Mesendoderm (in vitro differentiated cells): ENCODE measurements around the gene TMEM117.

ENCODE experiments used
- DNase-seq: peaks from one replicate; pipeline ENCODE4 v3.0.0; 2013
- H2AK5ac ChIP-seq: 2 replicates; pipeline ENCODE4 v1.6.1; 2013; ENCODE audit warnings: low read length, inconsistent platforms
- H2BK120ac ChIP-seq: 2 replicates; pipeline ENCODE4 v1.6.1; 2013; ENCODE audit warnings: low read depth, mild to moderate bottlenecking, low read length, moderate library complexity, mixed read lengths
- H2BK15ac ChIP-seq: replicated peaks from 2 replicates; pipeline ENCODE4 v1.6.1; 2013; ENCODE audit warnings: low read depth, mild to moderate bottlenecking, moderate library complexity
- H2BK5ac ChIP-seq: 2 replicates; pipeline ENCODE4 v1.6.1; 2013; ENCODE audit warnings: low read length, inconsistent platforms
- H3K18ac ChIP-seq: 2 replicates; pipeline ENCODE4 v1.6.1; 2013; ENCODE audit warnings: mild to moderate bottlenecking, low read length, mixed read lengths
- H3K23ac ChIP-seq: one replicate; pipeline ENCODE4 v1.6.1; 2013; ENCODE audit warnings: low read length
- H3K27ac ChIP-seq: 2 replicates; pipeline ENCODE4 v1.5.1; 2013; ENCODE audit warnings: low read depth, mild to moderate bottlenecking, inconsistent platforms, low read length, moderate library complexity
- H3K27me3 ChIP-seq: 2 replicates; pipeline ENCODE4 v1.6.1; 2013; ENCODE audit warnings: low read length, control low read depth, mild to moderate bottlenecking, inconsistent platforms; ENCODE audit not compliant: insufficient read depth, poor library complexity
- H3K36me3 ChIP-seq: 2 replicates; pipeline ENCODE4 v1.6.1; 2013; ENCODE audit warnings: low read length, inconsistent platforms; ENCODE audit not compliant: control insufficient read depth, insufficient read depth
- H3K4ac ChIP-seq: one replicate; pipeline ENCODE4 v1.6.1; 2013; ENCODE audit warnings: low read depth, mild to moderate bottlenecking, low read length, moderate library complexity
- H3K4me1 ChIP-seq: 2 replicates; pipeline ENCODE4 v1.6.1; 2013; ENCODE audit warnings: low read depth, low read length, inconsistent platforms; ENCODE audit not compliant: control insufficient read depth
- H3K4me2 ChIP-seq: 2 replicates; pipeline ENCODE4 v1.6.1; 2013; ENCODE audit warnings: low read length
- H3K4me3 ChIP-seq: 2 replicates; pipeline ENCODE4 v1.5.1; 2013; ENCODE audit warnings: mild to moderate bottlenecking, low read length
- H3K56ac ChIP-seq: one replicate; pipeline ENCODE4 v1.6.1; 2013; ENCODE audit warnings: low read length
- H3K79me1 ChIP-seq: 2 replicates; pipeline ENCODE4 v1.6.1; 2013; ENCODE audit warnings: low read length, inconsistent platforms
- H3K79me2 ChIP-seq: 2 replicates; pipeline ENCODE4 v1.6.1; 2013; ENCODE audit warnings: mild to moderate bottlenecking, low read length; ENCODE audit not compliant: control insufficient read depth, insufficient read depth
- H3K9ac ChIP-seq: 2 replicates; pipeline ENCODE4 v1.6.1; 2013; ENCODE audit warnings: low read length, inconsistent platforms
- H4K5ac ChIP-seq: one replicate; pipeline ENCODE4 v1.6.1; 2013; ENCODE audit warnings: low read length
- H4K8ac ChIP-seq: one replicate; pipeline ENCODE4 v1.6.1; 2013; ENCODE audit warnings: low read depth, mild to moderate bottlenecking, control low read depth, low read length, moderate library complexity
- WGBS: extraction: QIAGEN DNeasy Blood & Tissue Kit; methylation state at CpG from one replicate; pipeline ENCODE4 v1.1.7; 2013; ENCODE audit warnings: low lambda C conversion rate, missing lambda C conversion rate; ENCODE audit not compliant: insufficient coverage; ENCODE audit errors: extremely low coverage; 5-methylcytosine and 5-hydroxymethylcytosine counted together

TMEM117 gene

DNA sequence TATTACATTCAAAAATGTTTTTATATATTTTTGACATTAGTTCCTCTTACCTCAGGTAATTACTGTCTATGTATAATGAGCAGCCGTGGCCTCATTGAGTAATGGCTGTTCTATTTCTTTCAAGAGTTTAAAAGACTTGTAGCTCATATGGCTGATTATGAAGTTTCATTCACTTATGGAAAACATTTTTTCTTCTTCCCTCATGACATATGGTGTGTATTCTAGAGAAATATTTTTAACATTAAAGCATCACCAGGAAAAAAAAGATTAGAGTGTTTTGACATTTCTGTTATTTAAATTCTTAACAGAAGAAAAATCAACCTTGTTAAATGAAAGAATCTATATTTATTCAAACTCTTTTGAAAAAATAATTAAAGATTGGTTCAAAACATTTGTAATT is 422.4 kb downstream of the TMEM117 start:
- DNase-seq, result no peak
- H3K79me1 ChIP-seq, result no peaks in the 10 kb centered on the region
- H4K5ac ChIP-seq, result no peak overlapping the region
- H3K27ac ChIP-seq, result no peak overlapping the region
- no CpG with 5 or more reads among the region's 1 CpG for whole genome bisulfite sequencing
- H3K79me2 ChIP-seq, result no peaks in the 10 kb centered on the region
- H3K4ac ChIP-seq, result no peak overlapping the region
- no peak overlapping the region for H3K56ac ChIP-seq
- H3K27me3 ChIP-seq, result no peaks in the 10 kb centered on the region
- no peak overlapping the region for H2BK5ac ChIP-seq
- H3K4me1 ChIP-seq, result no peaks in the 10 kb centered on the region
- H3K23ac ChIP-seq, result no peak overlapping the region
- H4K8ac ChIP-seq, result no peak overlapping the region
- no peak overlapping the region for H2BK15ac ChIP-seq
- no peak overlapping the region for H3K9ac ChIP-seq
- H3K4me3 ChIP-seq, result no peak overlapping the region
- no peak overlapping the region for H3K18ac ChIP-seq
- H2BK120ac ChIP-seq, result no peak overlapping the region
- no peak overlapping the region for H3K4me2 ChIP-seq
- no peak overlapping the region for H2AK5ac ChIP-seq
- H3K36me3 ChIP-seq, result no peaks in the 10 kb centered on the region

- H3K36me3 ChIP-seq, result no peaks in the 10 kb centered on the region
- H3K27me3 ChIP-seq, result no peaks in the 10 kb centered on the region
- H3K4me1 ChIP-seq, result no peaks in the 10 kb centered on the region
- no peak overlapping the region for H3K4ac ChIP-seq
- no peak overlapping the region for H3K4me2 ChIP-seq
- H4K8ac ChIP-seq, result no peak overlapping the region
- no peak overlapping the region for H3K9ac ChIP-seq
- H2BK5ac ChIP-seq, result no peak overlapping the region
- no peak overlapping the region for H3K4me3 ChIP-seq
- H4K5ac ChIP-seq, result no peak overlapping the region
- no peak overlapping the region for H3K23ac ChIP-seq
- no peak overlapping the region for H2BK120ac ChIP-seq
- H3K27ac ChIP-seq, result no peak overlapping the region
- no peak overlapping the region for H3K56ac ChIP-seq
- no peak overlapping the region for H2AK5ac ChIP-seq
- H3K79me2 ChIP-seq, result no peaks in the 10 kb centered on the region
- DNase-seq, result no peak
- no peak overlapping the region for H2BK15ac ChIP-seq
- no peaks in the 10 kb centered on the region for H3K79me1 ChIP-seq
- H3K18ac ChIP-seq, result no peak overlapping the region
- WGBS, result 100% methylated on average over 2 of the region's 6 CpGs
Observed at GRCh38 chr12:44259890-44260289, 424.0 kb downstream of the TMEM117 start.

DNA sequence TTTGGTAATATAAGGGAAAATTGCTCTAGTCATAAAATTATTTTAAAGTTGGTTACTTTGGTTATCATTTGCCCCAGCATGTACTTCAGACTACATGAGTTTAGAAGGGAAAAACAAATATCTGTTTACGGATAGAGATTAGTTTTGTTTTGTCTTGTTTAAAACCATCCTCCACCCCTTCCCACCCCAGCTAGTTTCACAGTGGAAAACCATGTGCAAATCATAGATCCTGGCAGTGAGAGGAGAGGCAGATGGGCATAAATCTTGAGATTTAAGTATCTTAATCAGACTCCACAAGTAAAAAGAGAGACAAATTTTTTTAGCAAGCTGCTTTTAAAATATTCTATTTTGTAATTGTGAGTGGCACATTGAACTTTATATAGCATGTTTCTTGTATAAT is 424.7 kb downstream of the TMEM117 start:
- no peaks in the 10 kb centered on the region for H3K79me2 ChIP-seq
- no peak overlapping the region for H2BK15ac ChIP-seq
- H2BK120ac ChIP-seq, result no peak overlapping the region
- H2BK5ac ChIP-seq, result no peak overlapping the region
- H3K18ac ChIP-seq, result no peak overlapping the region
- H3K4me2 ChIP-seq, result no peak overlapping the region
- no CpG with 5 or more reads among the region's 1 CpG for whole genome bisulfite sequencing
- no peaks in the 10 kb centered on the region for H3K36me3 ChIP-seq
- no peak for DNase-seq
- H2AK5ac ChIP-seq, result no peak overlapping the region
- no peaks in the 10 kb centered on the region for H3K79me1 ChIP-seq
- H3K56ac ChIP-seq, result no peak overlapping the region
- H4K8ac ChIP-seq, result no peak overlapping the region
- no peak overlapping the region for H3K23ac ChIP-seq
- H3K4ac ChIP-seq, result no peak overlapping the region
- H3K27me3 ChIP-seq, result no peaks in the 10 kb centered on the region
- H4K5ac ChIP-seq, result no peak overlapping the region
- no peak overlapping the region for H3K9ac ChIP-seq
- H3K4me1 ChIP-seq, result no peaks in the 10 kb centered on the region
- no peak overlapping the region for H3K4me3 ChIP-seq
- H3K27ac ChIP-seq, result no peak overlapping the region

GRCh38 chr12:44285321-44285960 is 449.6 kb downstream of the TMEM117 start:
- H3K56ac ChIP-seq, result no peak overlapping the region
- no peaks in the 10 kb centered on the region for H3K36me3 ChIP-seq
- H4K5ac ChIP-seq, result no peak overlapping the region
- H2BK15ac ChIP-seq, result no peak overlapping the region
- no peak for DNase-seq
- no peak overlapping the region for H2BK120ac ChIP-seq
- WGBS, result no CpG with 5 or more reads among the region's 3 CpGs
- H3K4ac ChIP-seq, result no peak overlapping the region
- H3K18ac ChIP-seq, result no peak overlapping the region
- H2BK5ac ChIP-seq, result no peak overlapping the region
- no peak overlapping the region for H3K4me2 ChIP-seq
- no peak overlapping the region for H2AK5ac ChIP-seq
- no peak overlapping the region for H3K23ac ChIP-seq
- H3K79me2 ChIP-seq, result no peaks in the 10 kb centered on the region
- H4K8ac ChIP-seq, result no peak overlapping the region
- H3K4me3 ChIP-seq, result no peak overlapping the region
- no peak overlapping the region for H3K27ac ChIP-seq
- no peaks in the 10 kb centered on the region for H3K27me3 ChIP-seq
- no peak overlapping the region for H3K9ac ChIP-seq
- H3K79me1 ChIP-seq, result no peaks in the 10 kb centered on the region
- H3K4me1 ChIP-seq, result no peaks in the 10 kb centered on the region

DNA sequence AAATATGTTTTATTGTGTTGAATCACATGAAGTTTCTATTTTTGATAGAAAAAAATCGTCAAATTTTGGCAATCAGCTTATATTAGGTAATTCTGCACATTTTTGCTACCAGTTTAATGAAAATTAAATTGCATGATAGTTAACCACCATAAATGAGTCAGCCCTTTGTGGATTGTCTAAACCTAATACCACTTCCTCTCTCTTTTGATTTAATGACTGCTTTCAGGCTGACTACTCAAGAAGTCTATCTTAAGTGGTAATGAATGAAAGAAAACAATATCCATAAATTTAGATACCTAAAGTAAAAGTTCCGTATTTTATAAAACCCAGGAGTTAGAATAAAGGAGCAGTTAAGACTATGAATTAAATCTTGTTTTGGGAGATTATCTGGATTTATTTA is 450.5 kb downstream of the TMEM117 start:
- H4K5ac ChIP-seq, result no peak overlapping the region
- no peak overlapping the region for H3K4ac ChIP-seq
- no peak overlapping the region for H3K23ac ChIP-seq
- H2AK5ac ChIP-seq, result no peak overlapping the region
- no peak overlapping the region for H3K18ac ChIP-seq
- no peaks in the 10 kb centered on the region for H3K79me1 ChIP-seq
- no peaks in the 10 kb centered on the region for H3K36me3 ChIP-seq
- H2BK120ac ChIP-seq, result no peak overlapping the region
- no peak overlapping the region for H3K56ac ChIP-seq
- H3K4me3 ChIP-seq, result no peak overlapping the region
- no peaks in the 10 kb centered on the region for H3K27me3 ChIP-seq
- no peak overlapping the region for H3K9ac ChIP-seq
- H2BK15ac ChIP-seq, result no peak overlapping the region
- H3K4me2 ChIP-seq, result no peak overlapping the region
- no peaks in the 10 kb centered on the region for H3K4me1 ChIP-seq
- no peak for DNase-seq
- H3K79me2 ChIP-seq, result no peaks in the 10 kb centered on the region
- no peak overlapping the region for H3K27ac ChIP-seq
- WGBS, result no CpG with 5 or more reads among the region's 2 CpGs
- H4K8ac ChIP-seq, result no peak overlapping the region
- H2BK5ac ChIP-seq, result no peak overlapping the region

DNA sequence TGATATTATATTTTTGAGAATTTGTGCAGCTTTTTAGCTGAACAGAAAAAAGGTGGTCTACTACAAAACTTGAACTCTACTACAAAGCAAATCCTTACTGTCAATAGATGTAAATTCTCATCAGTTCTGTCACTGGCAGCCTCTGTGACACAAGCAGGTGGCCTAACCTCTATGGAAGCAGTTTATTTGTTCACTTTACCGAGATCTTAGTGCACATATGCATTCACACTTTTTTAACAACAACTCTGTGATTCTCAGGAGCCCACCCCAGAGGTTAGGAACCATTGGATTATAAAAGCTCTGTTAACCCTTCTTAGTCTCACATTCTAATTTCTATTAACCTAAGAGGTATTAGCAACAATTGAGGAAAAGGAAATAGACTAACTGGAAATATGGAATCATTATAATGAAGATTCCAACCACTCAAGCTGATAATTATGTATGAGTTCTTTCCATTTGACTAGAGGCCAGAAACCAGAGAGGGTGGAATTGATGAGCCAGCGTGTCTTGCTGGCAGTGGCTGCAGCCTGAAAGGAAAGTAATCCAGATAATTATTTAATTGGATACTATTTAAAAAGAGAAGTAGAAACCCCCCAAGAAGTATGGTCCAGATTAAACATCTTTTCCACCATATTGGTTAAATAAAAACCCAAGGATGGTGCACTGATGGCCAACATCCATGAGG is 451.1 kb downstream of the TMEM117 start:
- no peaks in the 10 kb centered on the region for H3K79me2 ChIP-seq
- no peak overlapping the region for H4K5ac ChIP-seq
- WGBS, result no CpG with 5 or more reads among the region's 2 CpGs
- H3K9ac ChIP-seq, result no peak overlapping the region
- no peak overlapping the region for H3K18ac ChIP-seq
- no peak overlapping the region for H3K4me3 ChIP-seq
- H2AK5ac ChIP-seq, result no peak overlapping the region
- no peak overlapping the region for H3K4ac ChIP-seq
- H3K23ac ChIP-seq, result no peak overlapping the region
- no peak overlapping the region for H2BK15ac ChIP-seq
- H3K27ac ChIP-seq, result no peak overlapping the region
- H3K36me3 ChIP-seq, result no peaks in the 10 kb centered on the region
- no peak overlapping the region for H2BK120ac ChIP-seq
- H2BK5ac ChIP-seq, result no peak overlapping the region
- DNase-seq, result no peak
- no peaks in the 10 kb centered on the region for H3K27me3 ChIP-seq
- no peaks in the 10 kb centered on the region for H3K4me1 ChIP-seq
- no peak overlapping the region for H3K56ac ChIP-seq
- H4K8ac ChIP-seq, result no peak overlapping the region
- no peak overlapping the region for H3K4me2 ChIP-seq
- no peaks in the 10 kb centered on the region for H3K79me1 ChIP-seq
